ENCODE data around the gene ARTN. TPM values are rescaled to one million over a fixed set of nuclear protein-coding genes. Genes with fewer than 3 reads are reported as not detected.

Gene ARTN
- total RNA-seq, 1 donor from 2014 or later = 0.32 TPM

DNA sequence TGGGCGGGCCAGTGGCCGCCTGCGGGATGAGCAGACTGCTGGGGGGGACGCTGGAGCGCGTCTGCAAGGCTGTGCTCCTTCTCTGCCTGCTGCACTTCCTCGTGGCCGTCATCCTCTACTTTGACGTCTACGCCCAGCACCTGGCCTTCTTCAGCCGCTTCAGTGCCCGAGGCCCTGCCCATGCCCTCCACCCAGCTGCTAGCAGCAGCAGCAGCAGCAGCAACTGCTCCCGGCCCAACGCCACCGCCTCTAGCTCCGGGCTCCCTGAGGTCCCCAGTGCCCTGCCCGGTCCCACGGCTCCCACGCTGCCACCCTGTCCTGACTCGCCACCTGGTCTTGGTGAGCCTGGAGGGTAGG, 47.5 kb downstream of the ARTN start:
- intact Hi-C loops (cut with micrococcal nuclease) = no loop called here

DNA sequence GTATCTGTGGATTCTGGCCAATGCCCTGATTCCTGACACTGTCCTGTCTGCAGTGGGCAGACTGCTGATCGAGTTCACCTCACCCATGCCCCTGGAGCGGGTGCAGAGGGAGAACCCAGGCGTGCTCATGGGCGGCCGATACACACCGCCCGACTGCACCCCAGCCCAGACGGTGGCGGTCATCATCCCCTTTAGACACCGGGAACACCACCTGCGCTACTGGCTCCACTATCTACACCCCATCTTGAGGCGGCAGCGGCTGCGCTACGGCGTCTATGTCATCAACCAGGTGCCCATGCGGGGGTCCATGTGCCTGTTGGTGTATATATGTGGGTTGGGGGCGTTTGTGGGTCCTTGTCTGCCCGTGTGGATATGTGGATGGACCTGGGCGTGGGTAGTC, 48.0 kb downstream of the ARTN start:
- intact Hi-C loops (cut with micrococcal nuclease) = no loop called here

DNA sequence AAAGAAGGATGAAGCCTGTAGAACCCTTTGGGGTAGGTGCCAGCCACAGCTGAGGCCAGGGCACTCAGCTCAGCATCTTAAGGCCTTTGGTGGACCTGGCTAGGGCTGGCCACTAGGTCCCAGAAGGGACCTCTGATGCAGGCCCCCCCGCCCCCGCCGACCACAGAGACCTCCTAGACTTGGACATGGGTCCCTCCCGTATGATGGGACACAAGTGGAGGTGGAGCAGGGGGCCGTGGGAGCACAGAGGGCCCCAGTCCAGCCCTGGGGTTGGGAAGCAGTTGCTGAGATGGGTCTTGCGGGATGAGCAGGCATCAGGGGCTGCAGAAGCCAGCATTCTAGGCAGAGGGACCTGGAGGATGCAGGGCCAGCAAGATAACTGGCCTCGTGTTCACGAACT, 48.6 kb downstream of the ARTN start:
- intact Hi-C loops (cut with micrococcal nuclease) = no loop called here

DNA sequence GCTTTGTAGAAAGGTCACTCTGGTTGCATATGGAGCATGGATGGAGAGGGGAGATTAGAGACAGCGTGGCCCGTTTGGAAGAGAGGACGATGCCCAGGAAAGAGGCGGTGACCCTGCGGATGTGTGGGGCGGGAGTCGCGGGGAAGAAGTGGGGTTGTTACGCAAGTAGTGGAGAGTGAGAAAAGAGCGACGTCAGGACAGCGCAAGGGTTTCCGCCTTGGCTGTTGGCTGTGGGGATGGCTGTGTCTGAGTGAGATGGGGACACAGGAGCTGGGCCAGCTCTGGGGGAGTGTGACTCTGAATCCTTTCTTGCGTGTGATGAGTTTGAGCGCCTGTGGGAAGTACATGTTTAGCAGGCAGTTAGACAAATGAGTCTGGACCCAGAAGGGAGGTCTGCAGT, 49.2 kb downstream of the ARTN start:
- intact Hi-C loops (cut with micrococcal nuclease) = no loop called here

DNA sequence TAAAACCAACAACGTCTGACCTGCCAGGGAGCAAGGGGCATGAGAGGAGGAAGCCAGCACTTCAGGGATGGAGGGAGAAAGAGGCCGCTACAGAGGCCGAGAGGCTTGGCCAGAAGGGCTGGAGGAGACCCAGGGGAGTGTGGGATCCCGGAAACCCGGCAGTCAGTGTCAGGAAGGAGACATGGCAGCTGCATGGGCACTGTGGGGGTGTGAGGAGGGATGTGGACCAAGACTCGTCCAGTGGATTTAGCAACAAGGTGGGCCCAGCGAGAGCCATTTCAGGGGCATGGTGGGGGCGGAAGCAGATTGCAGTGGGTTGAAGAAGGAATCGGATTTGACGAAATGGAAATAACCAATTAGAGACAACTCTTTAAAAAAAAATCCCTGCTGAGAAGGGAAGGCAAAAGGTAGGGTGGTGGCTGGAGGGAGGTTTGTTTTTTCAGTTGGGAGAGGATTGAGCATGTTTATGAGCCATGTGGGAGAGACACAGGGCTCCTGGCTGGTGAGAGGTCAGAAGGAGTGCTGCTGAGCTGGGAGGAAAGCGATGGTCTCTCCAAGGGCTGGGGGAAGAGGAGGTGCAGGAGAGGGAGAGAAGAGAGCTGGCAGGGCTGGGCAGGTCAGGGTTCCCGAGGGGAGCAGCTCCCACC, 49.8 kb downstream of the ARTN start:
- intact Hi-C loops (cut with micrococcal nuclease) = no loop called here

DNA sequence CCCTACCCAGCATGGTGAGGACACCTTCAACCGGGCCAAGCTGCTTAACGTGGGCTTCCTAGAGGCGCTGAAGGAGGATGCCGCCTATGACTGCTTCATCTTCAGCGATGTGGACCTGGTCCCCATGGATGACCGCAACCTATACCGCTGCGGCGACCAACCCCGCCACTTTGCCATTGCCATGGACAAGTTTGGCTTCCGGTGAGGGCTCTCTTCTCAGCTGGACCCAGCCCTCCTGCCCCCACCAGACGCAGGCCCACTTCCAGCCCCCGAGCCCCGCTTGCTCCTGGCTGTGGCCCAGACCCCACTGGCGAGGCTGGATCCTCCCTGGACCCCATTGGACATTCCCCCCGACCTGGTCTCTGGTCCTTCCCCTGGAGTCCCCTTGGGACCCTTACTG, 51.3 kb downstream of the ARTN start:
- intact Hi-C loops (cut with micrococcal nuclease) = no loop called here

DNA sequence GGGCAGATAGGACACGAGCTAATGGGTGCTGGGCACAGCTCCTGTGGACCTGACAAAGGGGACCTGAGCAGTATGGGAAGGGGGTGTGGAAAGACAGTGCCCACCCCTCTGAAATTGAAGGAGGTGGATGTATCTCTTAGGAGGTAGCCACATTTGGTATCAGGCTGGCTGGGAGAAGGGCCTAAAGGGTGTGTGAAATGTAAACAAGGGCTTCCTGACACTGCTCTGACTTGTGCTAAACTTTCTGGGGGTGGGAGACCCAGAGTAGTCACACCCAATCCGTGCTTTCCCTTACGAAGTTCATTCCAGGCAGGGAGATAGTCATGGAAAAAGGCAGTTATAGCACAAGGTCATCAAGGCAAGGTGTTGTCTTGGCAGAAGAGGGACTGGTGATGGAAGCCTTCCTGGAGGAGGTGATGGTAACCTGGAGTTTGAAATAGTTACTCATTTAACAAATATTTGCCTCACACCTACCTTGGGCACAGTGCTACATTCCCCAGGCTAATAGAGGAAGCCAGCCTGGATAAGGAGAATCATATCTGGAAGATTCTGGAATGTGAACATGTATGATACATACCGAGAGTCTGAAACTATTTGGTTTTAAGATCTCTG, 52.5 kb downstream of the ARTN start:
- intact Hi-C loops (cut with micrococcal nuclease) = no loop called here

DNA sequence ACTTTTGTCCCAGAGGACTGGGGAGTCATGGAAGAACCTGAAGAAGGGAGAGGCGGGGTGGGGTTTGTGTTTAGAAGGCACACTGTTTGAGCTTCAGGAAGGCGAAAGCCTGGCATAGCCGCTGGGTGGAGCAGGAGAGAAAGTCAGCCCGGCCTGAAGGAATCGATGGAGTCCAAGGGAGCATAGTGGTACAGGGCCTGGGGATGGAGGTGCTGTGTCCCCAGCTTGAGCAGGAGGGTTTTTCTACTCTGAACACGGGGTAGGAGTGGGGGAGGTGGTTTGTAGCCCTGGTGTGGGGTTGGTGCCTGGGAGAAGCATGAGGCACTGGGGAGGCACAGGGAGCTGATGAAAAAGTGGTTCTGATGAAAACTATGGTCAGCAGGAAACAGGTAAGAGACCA, 53.1 kb downstream of the ARTN start:
- intact Hi-C loops (cut with micrococcal nuclease) = no loop called here

Other genes starting within 250 kb of the ARTN start
- gene ST3GAL3, start 226.3 kb upstream of the ARTN start, total RNA-seq = 18.5 and 22.4 TPM in 2 replicates
- 31.4 and 32.2 TPM in 2 replicates for gene IPO13, start 13.1 kb downstream of the ARTN start, total RNA-seq
- 40.4 and 41.2 TPM in 2 replicates for gene DPH2, start 36.2 kb downstream of the ARTN start, total RNA-seq
- gene ATP6V0B, start 41.2 kb downstream of the ARTN start, total RNA-seq = 160 and 163 TPM in 2 replicates
- 14.9 and 16.1 TPM in 2 replicates for gene B4GALT2, start 45.4 kb downstream of the ARTN start, total RNA-seq
- gene CCDC24, start 57.8 kb downstream of the ARTN start, total RNA-seq = 1.8 and 1.9 TPM in 2 replicates
- 4.0 and 4.9 TPM in 2 replicates for gene SLC6A9, start 97.7 kb downstream of the ARTN start, total RNA-seq
- gene KLF17, start 185.0 kb downstream of the ARTN start, total RNA-seq = not detected in 2 replicates
- not detected in 2 replicates for gene KLF18, start 207.8 kb downstream of the ARTN start, total RNA-seq

Data from T-helper 1 cell treated with Interleukin-12 subunit alpha and Interleukin-12 subunit beta and Interleukin-4 antibody, amounts not matched to agents 30 ng/mL and 1 ng/mL, for 36 hours (primary cell).